K562 (cell line): Measurements from ENCODE around the gene ABCF2. TPM values are rescaled to one million over a fixed set of nuclear protein-coding genes. Genes with fewer than 3 reads are reported as not detected.

ENCODE experiments used
- ESRRA ChIP-seq: fragments of 450-650 bp; IDR thresholded peaks from 2 replicates; pipeline ENCODE4 v1.6.1; 2014; ENCODE audit warnings: low read depth, mild to moderate bottlenecking, moderate library complexity, borderline replicate concordance
- FOXA1 ChIP-seq: fragments of 450-650 bp; IDR thresholded peaks from 2 replicates; pipeline ENCODE4 v1.6.1; 2016; ENCODE audit warnings: mild to moderate bottlenecking, borderline replicate concordance
- FOXP1 ChIP-seq: sonication (generic); formaldehyde crosslinking; IDR thresholded peaks from 2 replicates; pipeline ENCODE4 v1.8.0; 2022; ENCODE audit warnings: mild to moderate bottlenecking, missing genetic modification reagents
- KDM1A ChIP-seq, 2 experiments: fragments of 450-650 bp; IDR thresholded peaks; 2 replicates each; pipeline ENCODE4 v1.6.1; 2016; ENCODE audit warnings: mild to moderate bottlenecking in 2 of 2
- MCM2 ChIP-seq: fragments of 450-650 bp; IDR thresholded peaks from 2 replicates; pipeline ENCODE4 v1.6.1; 2017; ENCODE audit warnings: low read depth, mild to moderate bottlenecking
- TAF7 ChIP-seq: fragments of 450-650 bp; IDR thresholded peaks from 2 replicates; pipeline ENCODE4 v1.6.1; 2016; ENCODE audit warnings: missing genetic modification characterization, missing compliant biosample characterization
- polyA plus RNA-seq, 8 experiments: library from polyadenylated mRNA; depleted of rRNA in 4 of 8; stranded (reverse) in 5 of 8; unstranded in 3 of 8; fragments of >200 nt; fragmentation: Nextera tagmentation in 2 of 8; fragmentation: Illumina TruSeq in 1 of 8; extraction: Ambion mirVana in 2 of 8; extraction: Trizol in 1 of 8; gene quantifications; 2 replicates each; pipeline versions ENCODE4 v1.2.1 to v1.2.3, GENCODE V29; 2011 to 2014; ENCODE audit warnings: inconsistent platforms in 1 of 8, missing spikeins in 1 of 8
- total RNA-seq, 7 experiments: library from RNA; depleted of rRNA in 6 of 7; stranded (reverse); fragments of >200 nt in 6 of 7; fragmentation: Illumina TruSeq in 2 of 7; extraction: Trizol in 2 of 7; gene quantifications; 2 replicates each; pipeline versions ENCODE4 v1.2.1 to v1.2.3, GENCODE V29; 2011 to 2021; ENCODE audit warnings: low replicate concordance in 1 of 7
- TF ChIP-seq, protein P1 (sequence below): sonication (generic); formaldehyde crosslinking; IDR thresholded peaks from 2 replicates; pipeline ENCODE4 v1.8.1; 2023; ENCODE audit warnings: missing genetic modification reagents, mild to moderate bottlenecking, borderline replicate concordance
- TF ChIP-seq, protein P2 (sequence below): fragments of 450-650 bp; IDR thresholded peaks from 2 replicates; pipeline ENCODE4 v1.6.1; 2016; ENCODE audit warnings: mild to moderate bottlenecking, moderate library complexity
- TF ChIP-seq, protein P3 (sequence below): fragments of 200-800 bp; sonication (Bioruptor generic); IDR thresholded peaks from 2 replicates; pipeline ENCODE4 v1.6.1; 2017; ENCODE audit warnings: missing genetic modification characterization, missing compliant biosample characterization

Gene ABCF2
- total and polyA plus RNA-seq, 9 of the 15 experiments (the other 6 are each of a cell fraction or from before 2014, with no cell fraction given), result 62.1 to 224 (median 113) TPM

DNA sequence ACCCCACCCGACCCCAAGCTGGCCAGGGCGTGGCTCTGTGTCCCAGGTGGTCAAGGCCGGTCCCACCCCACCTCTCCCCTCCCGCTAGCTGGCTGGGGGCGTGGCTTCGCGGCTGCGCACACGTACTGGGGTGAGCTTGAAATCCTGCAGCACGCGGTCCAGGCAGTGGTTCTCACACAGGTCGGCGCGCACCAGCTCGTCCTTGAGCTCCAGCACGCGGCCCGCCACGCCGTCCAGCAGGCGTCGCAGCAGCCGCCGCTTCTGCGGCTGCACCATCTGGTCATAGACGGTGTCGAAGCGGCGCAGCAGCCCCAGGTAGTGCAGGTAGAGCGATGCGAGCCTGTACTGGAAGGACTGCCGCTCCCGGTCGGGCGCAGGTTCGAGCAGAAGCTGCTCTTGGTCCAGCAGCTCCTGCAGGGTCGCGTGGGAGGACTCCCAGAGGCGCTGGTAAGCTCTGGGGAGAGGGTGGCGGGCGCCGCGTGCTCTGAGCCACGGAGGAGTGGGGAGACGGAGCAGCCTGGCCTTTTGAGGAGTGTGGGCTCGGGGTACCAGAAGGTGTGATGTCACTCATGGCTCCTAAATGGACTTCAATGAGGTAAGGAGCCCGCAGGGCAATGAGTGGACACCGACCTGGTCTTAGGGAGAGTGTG is 22.5 kb downstream of the ABCF2 start (continued):
- TF ChIP-seq, protein P1, sequence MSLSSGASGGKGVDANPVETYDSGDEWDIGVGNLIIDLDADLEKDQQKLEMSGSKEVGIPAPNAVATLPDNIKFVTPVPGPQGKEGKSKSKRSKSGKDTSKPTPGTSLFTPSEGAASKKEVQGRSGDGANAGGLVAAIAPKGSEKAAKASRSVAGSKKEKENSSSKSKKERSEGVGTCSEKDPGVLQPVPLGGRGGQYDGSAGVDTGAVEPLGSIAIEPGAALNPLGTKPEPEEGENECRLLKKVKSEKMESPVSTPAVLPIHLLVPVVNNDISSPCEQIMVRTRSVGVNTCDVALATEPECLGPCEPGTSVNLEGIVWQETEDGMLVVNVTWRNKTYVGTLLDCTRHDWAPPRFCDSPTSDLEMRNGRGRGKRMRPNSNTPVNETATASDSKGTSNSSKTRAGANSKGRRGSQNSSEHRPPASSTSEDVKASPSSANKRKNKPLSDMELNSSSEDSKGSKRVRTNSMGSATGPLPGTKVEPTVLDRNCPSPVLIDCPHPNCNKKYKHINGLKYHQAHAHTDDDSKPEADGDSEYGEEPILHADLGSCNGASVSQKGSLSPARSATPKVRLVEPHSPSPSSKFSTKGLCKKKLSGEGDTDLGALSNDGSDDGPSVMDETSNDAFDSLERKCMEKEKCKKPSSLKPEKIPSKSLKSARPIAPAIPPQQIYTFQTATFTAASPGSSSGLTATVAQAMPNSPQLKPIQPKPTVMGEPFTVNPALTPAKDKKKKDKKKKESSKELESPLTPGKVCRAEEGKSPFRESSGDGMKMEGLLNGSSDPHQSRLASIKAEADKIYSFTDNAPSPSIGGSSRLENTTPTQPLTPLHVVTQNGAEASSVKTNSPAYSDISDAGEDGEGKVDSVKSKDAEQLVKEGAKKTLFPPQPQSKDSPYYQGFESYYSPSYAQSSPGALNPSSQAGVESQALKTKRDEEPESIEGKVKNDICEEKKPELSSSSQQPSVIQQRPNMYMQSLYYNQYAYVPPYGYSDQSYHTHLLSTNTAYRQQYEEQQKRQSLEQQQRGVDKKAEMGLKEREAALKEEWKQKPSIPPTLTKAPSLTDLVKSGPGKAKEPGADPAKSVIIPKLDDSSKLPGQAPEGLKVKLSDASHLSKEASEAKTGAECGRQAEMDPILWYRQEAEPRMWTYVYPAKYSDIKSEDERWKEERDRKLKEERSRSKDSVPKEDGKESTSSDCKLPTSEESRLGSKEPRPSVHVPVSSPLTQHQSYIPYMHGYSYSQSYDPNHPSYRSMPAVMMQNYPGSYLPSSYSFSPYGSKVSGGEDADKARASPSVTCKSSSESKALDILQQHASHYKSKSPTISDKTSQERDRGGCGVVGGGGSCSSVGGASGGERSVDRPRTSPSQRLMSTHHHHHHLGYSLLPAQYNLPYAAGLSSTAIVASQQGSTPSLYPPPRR (CRISPR knock-in tag), result no peak
- no peak for TF ChIP-seq KDM1A (IDR thresholded peaks at IDR 0.05)
- no peak for TF ChIP-seq TAF7 (tag)
- peak; percentile 63; the same call in 1 of the 2 replicates for TF ChIP-seq FOXP1 (CRISPR knock-in tag)
- TF ChIP-seq MCM2, result no peak
- TF ChIP-seq, protein P2, sequence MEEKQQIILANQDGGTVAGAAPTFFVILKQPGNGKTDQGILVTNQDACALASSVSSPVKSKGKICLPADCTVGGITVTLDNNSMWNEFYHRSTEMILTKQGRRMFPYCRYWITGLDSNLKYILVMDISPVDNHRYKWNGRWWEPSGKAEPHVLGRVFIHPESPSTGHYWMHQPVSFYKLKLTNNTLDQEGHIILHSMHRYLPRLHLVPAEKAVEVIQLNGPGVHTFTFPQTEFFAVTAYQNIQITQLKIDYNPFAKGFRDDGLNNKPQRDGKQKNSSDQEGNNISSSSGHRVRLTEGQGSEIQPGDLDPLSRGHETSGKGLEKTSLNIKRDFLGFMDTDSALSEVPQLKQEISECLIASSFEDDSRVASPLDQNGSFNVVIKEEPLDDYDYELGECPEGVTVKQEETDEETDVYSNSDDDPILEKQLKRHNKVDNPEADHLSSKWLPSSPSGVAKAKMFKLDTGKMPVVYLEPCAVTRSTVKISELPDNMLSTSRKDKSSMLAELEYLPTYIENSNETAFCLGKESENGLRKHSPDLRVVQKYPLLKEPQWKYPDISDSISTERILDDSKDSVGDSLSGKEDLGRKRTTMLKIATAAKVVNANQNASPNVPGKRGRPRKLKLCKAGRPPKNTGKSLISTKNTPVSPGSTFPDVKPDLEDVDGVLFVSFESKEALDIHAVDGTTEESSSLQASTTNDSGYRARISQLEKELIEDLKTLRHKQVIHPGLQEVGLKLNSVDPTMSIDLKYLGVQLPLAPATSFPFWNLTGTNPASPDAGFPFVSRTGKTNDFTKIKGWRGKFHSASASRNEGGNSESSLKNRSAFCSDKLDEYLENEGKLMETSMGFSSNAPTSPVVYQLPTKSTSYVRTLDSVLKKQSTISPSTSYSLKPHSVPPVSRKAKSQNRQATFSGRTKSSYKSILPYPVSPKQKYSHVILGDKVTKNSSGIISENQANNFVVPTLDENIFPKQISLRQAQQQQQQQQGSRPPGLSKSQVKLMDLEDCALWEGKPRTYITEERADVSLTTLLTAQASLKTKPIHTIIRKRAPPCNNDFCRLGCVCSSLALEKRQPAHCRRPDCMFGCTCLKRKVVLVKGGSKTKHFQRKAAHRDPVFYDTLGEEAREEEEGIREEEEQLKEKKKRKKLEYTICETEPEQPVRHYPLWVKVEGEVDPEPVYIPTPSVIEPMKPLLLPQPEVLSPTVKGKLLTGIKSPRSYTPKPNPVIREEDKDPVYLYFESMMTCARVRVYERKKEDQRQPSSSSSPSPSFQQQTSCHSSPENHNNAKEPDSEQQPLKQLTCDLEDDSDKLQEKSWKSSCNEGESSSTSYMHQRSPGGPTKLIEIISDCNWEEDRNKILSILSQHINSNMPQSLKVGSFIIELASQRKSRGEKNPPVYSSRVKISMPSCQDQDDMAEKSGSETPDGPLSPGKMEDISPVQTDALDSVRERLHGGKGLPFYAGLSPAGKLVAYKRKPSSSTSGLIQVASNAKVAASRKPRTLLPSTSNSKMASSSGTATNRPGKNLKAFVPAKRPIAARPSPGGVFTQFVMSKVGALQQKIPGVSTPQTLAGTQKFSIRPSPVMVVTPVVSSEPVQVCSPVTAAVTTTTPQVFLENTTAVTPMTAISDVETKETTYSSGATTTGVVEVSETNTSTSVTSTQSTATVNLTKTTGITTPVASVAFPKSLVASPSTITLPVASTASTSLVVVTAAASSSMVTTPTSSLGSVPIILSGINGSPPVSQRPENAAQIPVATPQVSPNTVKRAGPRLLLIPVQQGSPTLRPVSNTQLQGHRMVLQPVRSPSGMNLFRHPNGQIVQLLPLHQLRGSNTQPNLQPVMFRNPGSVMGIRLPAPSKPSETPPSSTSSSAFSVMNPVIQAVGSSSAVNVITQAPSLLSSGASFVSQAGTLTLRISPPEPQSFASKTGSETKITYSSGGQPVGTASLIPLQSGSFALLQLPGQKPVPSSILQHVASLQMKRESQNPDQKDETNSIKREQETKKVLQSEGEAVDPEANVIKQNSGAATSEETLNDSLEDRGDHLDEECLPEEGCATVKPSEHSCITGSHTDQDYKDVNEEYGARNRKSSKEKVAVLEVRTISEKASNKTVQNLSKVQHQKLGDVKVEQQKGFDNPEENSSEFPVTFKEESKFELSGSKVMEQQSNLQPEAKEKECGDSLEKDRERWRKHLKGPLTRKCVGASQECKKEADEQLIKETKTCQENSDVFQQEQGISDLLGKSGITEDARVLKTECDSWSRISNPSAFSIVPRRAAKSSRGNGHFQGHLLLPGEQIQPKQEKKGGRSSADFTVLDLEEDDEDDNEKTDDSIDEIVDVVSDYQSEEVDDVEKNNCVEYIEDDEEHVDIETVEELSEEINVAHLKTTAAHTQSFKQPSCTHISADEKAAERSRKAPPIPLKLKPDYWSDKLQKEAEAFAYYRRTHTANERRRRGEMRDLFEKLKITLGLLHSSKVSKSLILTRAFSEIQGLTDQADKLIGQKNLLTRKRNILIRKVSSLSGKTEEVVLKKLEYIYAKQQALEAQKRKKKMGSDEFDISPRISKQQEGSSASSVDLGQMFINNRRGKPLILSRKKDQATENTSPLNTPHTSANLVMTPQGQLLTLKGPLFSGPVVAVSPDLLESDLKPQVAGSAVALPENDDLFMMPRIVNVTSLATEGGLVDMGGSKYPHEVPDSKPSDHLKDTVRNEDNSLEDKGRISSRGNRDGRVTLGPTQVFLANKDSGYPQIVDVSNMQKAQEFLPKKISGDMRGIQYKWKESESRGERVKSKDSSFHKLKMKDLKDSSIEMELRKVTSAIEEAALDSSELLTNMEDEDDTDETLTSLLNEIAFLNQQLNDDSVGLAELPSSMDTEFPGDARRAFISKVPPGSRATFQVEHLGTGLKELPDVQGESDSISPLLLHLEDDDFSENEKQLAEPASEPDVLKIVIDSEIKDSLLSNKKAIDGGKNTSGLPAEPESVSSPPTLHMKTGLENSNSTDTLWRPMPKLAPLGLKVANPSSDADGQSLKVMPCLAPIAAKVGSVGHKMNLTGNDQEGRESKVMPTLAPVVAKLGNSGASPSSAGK, result peak; percentile 92
- TF ChIP-seq ESRRA, result no peak
- TF ChIP-seq, protein P3, sequence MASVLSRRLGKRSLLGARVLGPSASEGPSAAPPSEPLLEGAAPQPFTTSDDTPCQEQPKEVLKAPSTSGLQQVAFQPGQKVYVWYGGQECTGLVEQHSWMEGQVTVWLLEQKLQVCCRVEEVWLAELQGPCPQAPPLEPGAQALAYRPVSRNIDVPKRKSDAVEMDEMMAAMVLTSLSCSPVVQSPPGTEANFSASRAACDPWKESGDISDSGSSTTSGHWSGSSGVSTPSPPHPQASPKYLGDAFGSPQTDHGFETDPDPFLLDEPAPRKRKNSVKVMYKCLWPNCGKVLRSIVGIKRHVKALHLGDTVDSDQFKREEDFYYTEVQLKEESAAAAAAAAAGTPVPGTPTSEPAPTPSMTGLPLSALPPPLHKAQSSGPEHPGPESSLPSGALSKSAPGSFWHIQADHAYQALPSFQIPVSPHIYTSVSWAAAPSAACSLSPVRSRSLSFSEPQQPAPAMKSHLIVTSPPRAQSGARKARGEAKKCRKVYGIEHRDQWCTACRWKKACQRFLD (CRISPR knock-in tag), result 0 out of 2 replicates have a peak, but pooled peaks have one; percentile 25
- no peak for TF ChIP-seq FOXA1
